Cortex of kidney (tissue), 1 donor: Measurements from ENCODE around the gene TAF3.
"Not testable (repeated sequence)": the region's sequence is repeated elsewhere in the genome, so short reads cannot be mapped to it uniquely, and the experiment has no call there.

ENCODE experiments used
- DNase-seq: peaks from one replicate; lab custom pipeline; 2025; lab: John Stamatoyannopoulos, UW

Gene TAF3, protein sequence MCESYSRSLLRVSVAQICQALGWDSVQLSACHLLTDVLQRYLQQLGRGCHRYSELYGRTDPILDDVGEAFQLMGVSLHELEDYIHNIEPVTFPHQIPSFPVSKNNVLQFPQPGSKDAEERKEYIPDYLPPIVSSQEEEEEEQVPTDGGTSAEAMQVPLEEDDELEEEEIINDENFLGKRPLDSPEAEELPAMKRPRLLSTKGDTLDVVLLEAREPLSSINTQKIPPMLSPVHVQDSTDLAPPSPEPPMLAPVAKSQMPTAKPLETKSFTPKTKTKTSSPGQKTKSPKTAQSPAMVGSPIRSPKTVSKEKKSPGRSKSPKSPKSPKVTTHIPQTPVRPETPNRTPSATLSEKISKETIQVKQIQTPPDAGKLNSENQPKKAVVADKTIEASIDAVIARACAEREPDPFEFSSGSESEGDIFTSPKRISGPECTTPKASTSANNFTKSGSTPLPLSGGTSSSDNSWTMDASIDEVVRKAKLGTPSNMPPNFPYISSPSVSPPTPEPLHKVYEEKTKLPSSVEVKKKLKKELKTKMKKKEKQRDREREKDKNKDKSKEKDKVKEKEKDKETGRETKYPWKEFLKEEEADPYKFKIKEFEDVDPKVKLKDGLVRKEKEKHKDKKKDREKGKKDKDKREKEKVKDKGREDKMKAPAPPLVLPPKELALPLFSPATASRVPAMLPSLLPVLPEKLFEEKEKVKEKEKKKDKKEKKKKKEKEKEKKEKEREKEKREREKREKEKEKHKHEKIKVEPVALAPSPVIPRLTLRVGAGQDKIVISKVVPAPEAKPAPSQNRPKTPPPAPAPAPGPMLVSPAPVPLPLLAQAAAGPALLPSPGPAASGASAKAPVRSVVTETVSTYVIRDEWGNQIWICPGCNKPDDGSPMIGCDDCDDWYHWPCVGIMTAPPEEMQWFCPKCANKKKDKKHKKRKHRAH

DNA sequence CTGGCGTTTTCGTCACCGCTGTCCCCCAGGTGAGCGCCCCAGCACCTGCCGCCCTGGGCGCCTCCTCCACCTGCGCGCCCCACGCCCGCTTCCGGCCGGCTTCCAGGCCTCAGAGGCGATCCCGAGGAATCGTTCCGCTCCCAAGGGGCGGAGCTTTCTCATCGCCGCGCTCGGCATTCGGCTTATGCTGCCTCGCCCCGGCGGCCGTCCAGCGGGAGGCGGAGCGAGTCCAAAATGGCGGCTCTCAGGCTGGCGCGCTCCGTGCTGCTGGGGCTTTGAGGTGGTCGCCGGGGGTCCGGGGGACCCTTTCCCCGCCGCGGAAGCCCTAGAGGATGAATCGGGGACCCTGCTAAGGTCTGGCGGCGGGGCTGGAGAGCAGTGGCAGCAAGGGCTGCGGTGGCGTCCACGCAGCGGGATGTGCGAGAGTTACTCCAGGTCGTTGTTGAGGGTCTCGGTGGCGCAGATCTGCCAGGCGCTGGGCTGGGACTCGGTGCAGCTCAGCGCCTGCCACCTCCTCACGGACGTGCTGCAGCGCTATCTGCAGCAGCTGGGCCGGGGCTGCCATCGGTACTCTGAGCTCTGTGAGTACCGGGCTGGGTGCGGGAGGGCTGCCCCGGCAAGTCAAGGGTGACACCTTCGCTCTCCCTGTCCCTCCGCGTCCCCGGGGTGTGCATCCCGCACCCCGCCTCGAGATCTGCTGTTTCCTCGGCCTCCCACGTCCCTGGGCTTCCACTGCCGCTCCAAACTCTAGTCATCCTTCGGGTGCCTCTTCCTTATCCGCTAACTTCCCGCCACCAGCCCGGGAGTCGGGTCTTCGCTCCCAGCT is at the start of gene TAF3:
Gene TAF3 (plus strand): TSS at position 211 of the 826 bp plus-strand sequence. CDS start 205 bp downstream, at position 416.
- peak; percentile 96 for DNase-seq

DNA sequence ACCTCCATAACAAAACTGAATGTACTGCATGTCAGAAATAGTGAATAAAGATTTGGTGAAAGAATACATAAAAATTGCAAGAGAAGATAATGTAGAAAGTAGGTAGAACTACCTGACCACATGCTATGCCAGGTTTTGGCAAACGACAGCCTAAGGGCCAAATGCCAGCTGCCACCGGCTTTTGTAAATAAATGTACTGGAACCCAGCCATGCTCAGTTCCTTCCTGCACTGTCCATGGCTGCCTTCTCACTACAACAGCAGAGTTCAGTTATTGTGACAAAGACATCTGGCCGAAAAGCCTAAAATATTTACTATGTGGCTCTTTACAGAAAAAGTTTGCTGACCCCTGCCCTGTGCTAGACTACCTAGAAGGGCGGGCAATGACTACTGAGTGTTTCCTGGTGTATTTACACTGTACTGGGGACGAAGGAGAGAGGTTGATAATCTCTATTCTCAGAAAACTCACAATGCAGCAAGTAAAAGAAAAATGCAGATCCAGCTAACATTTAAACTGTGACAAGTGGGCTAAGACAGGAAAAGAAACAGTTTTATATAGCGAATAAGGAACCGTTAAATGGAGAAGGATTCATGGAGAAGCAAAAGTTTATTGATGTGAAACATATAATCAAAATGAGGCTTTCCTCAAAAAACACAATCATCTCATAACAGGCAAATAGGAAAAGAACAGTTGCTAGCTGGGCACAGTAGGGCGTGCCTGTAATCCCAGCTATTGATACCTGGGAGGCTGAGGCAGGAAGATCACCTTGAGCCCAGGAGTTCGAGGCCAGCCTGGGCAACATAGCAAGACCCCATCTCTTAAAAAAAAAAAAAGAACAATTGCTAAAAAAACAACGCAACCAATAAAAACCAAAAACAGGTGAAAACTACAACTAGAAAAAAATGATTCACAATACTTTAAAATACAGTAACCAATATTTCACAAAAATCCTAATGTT is 44.2 kb upstream of the TAF3 start:
- no peak for DNase-seq

DNA sequence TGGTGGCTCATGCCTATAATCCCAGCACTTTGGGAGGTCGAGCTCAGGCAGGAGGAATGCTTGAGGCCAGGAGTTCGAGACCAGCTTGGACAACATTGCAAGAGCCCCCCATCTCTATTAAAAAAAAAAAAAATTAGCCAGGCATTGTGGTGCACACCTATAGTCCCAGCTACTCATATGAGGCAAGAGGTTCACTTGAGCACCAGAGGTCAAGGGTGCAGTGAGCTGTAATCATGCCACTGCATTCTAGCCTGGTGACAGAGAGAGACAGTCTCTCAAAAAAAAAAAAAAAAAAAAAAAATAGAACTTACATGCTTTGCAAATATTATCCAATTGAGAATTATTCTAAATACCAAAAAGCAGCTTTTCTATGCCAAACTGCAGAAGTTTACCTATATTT is 41.5 kb upstream of the TAF3 start:
- DNase-seq: no peak

DNA sequence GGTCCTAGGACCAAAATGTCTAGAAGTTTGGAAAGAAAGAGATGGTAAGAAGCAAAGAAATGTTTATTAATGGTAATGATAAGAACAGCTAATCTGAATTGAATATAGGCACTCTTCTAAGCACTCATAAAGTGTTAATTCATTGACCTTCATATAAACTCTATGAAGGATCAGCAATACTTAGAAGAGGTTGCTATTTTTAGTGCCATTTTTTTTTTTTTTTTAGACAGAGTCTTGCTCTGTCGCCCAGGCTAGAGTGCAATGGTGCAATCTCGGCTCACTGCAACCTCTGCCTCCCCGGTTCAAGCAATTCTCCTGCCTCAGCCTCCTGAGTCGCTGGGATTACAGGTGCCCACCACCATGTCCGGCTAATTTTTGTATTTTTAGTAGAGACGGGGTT is 36.1 kb upstream of the TAF3 start:
- DNase-seq: not testable (repeated sequence)

DNA sequence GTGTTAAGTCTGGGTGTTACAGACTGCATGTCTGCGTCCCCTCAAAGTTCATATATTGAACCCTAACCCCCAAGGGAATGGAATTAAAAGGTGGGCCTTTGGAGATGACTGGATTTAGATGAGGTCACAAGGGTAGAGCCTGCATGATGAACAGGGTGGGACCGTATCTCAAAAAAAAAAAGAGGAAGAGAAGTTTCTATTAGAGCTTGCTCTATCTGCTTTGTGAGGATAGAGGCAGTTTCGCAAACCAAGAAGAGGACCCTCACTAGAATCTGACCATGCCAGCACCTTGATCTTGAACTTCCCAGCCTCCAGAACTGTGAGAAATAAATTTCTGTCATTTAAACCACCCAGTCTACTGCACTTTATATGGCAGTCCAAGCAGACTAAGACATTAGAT is 31.9 kb upstream of the TAF3 start:
- no peak for DNase-seq

DNA sequence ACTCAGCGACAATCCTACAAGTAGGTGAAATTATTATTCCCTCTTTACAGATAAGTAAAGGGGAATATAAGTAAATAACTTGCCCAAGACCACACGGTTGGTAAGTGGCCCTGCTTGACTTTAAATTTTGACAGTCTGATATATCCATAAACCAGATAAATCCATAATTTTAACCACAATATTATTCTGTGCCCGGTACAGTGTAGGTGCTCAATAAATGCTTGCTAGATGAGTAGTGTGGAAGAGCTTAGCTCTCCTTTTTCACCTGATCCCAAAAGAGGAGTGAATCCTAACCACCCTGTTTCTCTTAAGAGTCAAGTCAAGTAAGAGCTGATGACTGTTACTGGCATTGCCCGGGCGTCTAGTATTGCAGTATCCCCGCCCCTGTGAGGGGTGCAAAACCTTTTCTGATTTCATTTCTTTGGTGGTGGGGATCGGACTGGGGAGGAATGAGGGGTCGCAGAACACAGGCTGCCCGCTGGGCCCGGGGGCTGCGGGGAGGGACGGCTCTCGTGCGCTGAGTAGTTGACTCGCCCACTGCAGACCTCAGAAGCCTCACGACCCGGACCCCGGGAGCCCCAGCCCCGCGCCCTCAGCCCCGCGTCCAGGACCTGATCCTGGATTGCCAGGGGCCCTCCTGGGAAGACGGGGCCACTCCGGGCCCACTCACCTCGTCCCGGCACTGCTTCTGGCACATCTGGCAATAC is 31.0 kb upstream of the TAF3 start:
- DNase-seq: no peak

DNA sequence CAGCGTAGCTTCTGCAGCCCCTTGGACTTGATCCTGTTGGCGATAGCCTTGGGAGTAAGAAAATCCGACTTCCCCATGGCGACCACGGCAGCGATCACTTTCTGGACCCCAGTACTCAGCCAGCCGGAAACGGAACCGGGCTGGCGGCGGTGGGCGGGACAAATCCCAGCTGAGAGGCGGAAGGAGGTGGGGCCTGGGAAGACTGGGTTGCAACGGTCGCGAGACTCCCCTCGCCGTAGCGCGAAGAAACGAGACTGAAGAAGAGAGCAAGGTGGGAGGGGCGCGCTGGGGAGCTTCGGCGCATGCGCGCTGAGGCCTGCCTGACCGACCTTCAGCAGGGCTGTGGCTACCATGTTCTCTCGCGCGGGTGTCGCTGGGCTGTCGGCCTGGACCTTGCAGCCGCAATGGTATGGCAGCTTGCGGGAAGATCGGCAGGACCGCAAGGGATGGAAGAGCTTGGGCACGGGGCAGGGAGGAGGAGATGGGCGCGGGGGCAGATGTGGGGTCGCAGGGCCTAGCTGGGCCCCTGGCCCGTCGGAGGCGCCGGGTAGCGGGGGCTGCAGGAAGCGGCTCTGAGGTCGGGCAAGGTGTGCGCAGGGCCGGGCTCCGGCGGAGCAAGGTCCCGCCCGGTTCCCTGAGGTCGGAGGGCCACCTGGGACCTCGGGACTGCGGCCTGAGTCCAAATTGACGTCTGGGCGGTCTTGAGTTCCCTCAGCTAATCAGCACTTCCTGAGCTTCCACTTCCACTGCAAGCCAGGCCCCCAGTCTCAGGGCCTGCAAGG is 30.3 kb upstream of the TAF3 start, which contains the start of the genes ATP5F1C and KIN:
Gene ATP5F1C (plus strand): TSS at position 321 of the 782 bp plus-strand sequence. CDS start 31 bp downstream, at position 352.
Gene KIN (minus strand): TSS at position 137 of the 782 bp plus-strand sequence. CDS start 60 bp downstream, at position 77.
- DNase-seq: peak; percentile 43

DNA sequence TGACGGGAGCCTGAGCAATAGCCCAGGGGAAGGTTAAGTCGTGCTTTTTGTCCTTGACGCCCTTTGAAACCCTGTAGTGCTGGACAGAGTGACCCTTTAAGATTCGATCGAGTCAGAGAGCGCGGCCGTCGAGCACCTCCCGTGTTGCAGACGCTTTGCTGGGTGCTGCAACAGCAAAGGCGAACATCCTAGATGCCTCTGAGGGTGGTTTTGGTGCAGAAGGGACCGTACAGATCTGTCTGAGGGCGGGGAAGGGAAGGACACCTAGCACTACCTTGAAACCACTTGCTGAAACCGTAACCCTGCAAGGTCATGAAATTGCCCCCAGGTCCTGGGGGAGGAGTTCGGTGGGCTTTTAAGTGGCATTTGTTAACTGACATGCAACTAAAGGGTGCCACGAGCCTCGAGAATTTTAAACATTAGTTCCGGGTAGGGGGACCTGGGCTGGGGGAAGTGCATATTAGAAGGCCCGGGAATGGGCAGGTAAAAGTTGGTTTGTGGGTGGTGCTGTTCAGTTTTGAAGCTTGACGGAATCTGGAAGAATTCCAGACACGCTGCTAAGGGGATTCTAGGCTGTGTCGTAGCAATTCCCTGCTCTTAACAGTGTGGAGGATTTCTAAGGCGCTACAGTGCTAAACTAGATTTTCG is 29.5 kb upstream of the TAF3 start:
- DNase-seq: no peak

DNA sequence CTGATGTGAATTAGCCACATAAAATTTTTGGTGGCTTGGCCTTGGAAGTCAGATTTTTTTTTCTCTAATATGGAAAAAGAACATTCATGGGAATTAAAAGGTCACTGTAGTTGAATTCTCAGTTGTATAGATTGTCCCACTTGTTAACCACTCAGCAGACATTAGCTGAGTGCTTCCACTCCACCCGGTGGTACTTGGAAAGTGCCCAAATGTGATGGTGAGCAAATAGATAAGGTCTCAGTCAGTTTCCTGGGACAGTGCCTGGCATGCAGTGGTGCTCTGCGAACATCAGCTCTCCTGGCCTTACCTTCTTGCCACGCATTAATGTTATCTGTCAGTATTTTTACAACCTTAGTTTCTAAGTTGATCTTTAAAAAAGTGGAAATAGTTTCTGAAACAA is 28.9 kb upstream of the TAF3 start:
- DNase-seq: no peak

DNA sequence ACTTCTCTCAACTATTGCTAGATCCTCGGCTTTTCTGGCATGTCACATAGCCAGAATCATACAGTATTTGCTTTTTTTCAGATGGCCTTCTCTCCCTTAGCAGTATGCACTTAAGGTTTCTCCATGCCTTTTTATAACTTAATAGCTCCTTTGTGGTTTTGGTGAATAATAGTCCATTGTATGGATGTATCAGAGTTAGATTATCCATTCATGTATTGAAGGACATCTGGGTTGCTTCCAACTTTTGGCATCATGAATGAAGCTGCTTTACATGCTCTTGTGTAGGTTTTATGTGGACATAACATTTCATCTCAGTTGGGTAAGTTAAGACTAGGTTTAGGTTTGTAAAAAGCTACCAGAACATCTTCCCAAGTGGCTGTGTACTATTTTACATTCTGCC is 25.8 kb upstream of the TAF3 start:
- no peak for DNase-seq

DNA sequence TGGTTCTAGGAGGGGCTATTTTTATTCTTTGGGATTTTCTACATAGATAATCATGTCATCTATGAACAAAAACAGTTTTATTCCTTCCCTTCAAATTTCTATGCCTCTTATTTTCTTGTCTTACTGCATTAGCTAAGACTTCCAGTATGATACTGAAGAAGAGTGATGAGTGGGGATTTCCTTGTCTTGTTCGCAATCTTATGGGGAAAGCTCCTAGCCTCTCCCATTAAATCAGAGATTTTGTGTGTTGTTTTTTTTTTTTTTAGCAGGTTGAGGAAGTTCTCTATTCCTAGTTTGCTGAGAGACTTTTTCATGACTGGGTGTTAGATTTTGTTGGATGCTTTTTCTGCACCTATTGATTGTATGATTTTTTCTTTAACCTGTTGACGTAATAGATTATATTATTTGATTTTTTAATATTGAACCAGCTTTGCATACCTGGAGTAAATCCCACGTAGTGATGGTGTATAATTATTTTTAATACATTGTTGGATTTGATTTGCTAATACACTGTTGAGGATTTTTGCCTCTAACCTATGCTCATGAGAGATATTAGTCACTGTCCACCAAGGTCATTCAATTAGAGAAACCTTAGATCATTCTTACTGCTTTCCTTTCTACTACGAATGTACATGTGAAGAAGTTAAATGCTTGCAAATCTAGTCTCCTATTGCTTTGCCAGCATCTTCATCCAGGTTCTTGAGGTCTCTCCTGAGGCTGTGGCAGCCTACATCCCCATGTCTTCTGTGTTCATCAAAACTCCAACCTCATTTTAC is 23.9 kb upstream of the TAF3 start:
- no peak for DNase-seq

DNA sequence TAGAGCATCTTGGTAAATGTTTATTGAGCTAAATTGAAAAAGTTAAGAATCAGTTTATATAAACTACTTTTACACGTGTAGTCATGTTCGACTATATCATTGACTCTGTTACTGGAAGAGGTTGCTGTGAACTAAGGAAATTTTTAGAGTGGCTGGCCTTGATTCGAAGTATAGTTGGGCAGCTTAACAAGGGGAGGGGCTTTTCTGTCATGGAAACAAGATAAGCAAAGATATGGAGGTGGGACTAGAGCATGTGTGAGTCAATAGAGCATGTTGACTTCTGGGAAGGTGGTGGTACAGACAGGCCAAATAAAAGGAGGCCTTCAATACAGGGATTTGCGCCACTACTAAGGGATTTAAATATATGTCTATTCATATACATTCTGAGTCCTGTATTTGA is 22.7 kb upstream of the TAF3 start:
- no peak for DNase-seq

DNA sequence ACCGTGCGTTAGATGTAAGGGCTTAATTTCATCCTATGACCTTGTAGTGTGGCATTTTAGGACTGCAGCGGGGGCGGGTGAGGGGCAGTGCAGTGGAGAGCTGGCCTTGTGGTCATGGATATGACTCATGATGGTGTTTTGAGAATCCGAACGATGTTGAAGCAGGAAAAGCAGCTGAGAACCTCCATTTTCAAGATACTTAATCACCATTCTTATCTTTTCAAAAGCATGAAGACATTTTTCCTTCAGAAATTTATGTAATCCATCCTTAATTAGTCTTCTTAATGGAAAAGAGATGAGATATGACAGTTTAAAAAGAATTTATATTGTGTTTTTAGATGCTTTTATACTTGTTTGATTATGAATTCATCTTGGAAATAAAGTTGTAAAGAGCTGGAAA is 20.7 kb upstream of the TAF3 start:
- no peak for DNase-seq

DNA sequence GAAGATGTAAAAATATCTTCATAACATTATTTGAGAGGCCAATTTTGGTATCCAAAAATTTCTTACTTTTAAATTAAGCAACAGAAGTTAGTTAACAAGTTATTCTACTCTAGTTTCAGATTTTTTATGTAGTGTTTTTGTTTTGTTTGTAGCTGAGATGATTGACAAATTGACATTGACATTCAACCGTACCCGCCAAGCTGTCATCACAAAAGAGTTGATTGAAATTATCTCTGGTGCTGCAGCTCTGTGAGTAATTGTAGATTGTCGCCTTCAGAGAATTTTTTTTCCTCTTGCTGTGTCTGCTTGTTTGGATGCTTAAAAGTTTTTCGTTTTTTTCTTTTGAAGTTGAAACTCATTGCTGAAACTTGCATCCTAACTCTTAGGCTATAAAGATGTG is 15.7 kb upstream of the TAF3 start:
- no peak for DNase-seq

DNA sequence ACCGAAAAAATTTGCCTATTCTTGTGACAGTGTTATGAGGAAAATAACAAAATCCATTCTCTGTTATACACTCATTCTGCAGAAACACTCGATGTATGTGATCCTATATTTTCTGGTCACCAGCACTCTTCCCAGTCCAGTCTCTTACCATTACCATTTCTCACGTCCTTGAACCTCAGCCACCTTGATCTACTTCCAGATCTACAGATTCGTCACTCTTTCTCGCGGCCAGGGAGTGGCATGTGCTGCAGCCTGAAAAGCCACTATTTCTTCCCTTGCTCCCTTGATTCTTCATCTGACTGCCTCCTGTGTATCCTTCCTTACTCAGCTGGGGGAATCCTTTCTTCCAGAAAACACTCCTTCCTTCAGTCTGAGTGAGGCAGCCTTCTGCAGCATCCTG is 14.1 kb upstream of the TAF3 start:
- no peak for DNase-seq

DNA sequence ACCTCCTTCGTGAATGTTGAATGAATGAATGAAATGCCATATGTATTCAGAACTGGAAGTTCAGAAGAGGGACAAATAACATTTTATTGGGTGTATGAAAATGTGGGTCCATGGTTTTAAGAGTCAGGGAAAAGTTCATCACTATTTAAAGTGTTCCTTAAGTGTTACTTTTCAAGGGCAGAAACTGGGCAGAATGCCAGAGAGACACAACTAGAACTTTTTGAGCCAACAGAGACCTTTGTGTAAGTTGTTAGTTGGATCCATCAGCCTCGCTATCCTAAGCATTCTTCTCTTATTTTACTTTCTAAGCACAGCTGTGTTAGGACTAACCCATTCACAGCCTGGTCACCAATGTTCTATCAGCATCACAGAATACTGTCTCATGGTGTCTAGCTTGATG is 13.6 kb upstream of the TAF3 start:
- no peak for DNase-seq

DNA sequence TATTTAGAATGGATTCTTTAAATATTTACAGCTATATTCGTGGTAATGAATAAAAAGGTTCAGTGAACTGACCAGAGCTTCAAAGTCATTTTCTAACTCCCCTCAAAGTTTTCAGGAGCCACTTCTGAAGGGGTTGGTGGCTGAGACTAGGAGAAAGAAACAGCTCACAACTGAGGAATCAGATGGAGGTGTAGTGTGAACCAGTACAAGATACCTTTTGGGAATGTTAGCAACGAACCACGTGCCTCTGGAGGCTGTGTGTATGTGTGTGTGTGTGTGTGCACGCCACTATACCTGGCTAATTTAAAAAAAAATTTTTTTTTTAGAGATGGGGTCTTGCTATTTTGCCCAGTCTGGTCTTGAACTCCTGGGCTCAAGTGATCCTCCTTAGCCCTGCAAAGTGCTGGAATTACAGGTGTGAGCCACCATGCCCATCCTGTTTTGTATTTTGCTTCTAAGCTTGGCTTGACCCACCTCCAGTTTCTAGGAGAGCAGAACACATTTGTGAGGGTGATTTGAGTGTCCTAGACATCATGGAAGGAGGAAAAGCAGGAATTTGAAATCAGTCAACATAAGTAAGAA is 9.5 kb upstream of the TAF3 start:
- no peak for DNase-seq

DNA sequence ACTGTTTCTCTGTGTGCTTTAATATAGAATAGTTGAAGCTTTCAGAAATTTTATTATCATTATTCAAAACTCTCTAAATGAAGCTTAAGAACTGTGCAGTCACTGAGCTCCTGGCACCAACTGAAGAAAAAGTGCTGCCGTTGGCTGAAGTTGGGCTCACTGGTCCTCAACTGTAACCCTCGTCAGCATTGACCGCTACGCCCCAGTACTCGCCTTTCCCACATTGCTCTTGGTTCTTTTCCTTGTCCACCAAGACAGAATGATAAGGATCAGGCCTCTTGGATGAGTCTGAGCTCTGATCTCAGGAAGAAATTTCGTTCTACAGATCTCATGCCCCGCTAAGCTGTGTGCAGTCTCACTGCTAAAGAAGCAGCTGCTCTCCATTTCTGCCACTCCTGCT is 7.9 kb upstream of the TAF3 start:
- no peak for DNase-seq
